GM19452 (cell line): ENCODE data around the gene IL12RB2.

Experiments
- ATAC-seq: cut with Tn5 transposase; IDR thresholded peaks from one replicate; pipeline ENCODE4 v1.9.1; 2021; ENCODE audit not compliant: unreplicated experiment

IL12RB2 gene

GRCh38 chr1:67347688-67348472, 40.2 kb downstream of the IL12RB2 start:
- ATAC-seq = no peak

DNA sequence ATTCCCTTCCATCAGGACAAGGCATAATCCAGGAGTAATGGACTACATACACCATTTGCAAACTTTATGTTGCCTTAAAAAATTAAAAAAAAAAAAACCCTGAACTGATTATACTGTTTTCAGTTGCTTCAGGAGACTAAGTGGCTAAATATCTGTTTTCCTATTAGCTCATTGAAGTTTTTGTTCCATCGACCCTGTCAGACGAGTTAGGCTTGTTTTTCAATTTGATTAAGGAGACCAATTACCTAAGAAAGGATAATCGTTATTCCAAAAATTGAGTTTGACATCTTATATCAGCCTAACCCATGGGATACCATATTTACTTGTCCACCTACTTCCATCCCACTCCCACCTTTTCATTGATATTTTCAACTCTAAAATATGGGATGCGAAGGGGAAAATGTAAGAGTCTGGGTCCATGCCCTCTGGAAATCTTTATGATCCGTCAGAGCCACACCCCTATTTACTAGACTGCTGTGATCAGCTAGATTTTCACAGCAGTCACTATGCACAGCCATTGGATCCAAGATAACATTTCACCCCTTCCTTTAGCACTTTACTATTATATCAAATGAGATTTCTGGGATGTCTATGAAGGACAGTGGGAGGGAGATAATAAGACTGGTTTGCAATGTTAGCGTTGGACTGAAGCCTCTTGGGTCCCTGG, 41.0 kb downstream of the IL12RB2 start:
- ATAC-seq = no peak

DNA sequence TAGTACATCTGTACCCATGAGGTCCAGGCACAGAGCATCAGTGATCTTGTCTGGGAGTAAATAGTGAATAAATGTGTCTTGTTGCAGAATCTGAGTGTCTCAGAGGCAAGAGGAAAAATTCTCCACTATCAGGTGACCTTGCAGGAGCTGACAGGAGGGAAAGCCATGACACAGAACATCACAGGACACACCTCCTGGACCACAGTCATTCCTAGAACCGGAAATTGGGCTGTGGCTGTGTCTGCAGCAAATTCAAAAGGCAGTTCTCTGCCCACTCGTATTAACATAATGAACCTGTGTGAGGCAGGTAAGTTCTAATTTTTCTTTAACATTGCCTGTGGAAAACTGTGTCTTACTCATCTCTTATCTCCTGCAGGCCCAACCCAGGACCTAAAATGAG, 43.1 kb downstream of the IL12RB2 start:
- no peak for ATAC-seq

- ATAC-seq = no peak
Observed at GRCh38 chr1:67352211-67352610, 44.5 kb downstream of the IL12RB2 start.

- no peak for ATAC-seq
Observed at GRCh38 chr1:67355745-67356424, 48.2 kb downstream of the IL12RB2 start.

DNA sequence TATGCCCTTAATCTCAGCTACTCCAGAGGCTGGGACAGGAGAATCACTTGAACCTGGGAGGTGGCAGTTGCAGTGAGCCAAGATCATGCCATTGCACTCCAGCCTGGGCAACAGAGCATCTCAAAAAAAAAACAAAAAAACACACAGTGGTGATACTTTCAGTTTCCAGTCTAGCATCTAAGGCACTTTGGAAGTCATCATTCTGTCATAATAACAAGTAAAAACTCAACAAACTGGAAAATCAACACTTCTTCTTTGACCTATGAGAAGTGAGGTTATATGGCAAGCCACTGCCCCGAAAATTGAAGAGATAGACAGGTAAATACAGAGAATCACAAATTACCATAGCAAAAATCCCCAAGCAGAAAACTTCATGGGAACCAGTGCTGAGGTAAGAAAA, 51.9 kb downstream of the IL12RB2 start:
- ATAC-seq = no peak

DNA sequence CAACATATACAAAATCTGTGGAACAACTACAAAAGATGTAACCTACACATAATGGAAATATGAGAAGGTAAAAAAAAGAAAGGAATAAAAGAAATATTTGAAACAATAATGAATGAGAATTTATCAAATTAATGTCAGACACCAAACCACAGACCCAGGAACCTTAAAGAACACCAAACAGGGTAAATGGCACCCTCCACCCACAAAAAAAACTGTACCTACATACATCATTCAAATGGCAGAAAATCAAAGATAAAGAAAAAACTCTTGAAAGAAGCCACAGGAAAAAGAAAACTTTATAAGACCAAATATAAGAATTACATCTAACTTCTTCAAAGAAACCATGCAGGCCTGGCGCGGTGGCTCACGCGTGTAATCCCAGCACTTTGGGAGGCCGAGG, 54.0 kb downstream of the IL12RB2 start:
- ATAC-seq = no peak

DNA sequence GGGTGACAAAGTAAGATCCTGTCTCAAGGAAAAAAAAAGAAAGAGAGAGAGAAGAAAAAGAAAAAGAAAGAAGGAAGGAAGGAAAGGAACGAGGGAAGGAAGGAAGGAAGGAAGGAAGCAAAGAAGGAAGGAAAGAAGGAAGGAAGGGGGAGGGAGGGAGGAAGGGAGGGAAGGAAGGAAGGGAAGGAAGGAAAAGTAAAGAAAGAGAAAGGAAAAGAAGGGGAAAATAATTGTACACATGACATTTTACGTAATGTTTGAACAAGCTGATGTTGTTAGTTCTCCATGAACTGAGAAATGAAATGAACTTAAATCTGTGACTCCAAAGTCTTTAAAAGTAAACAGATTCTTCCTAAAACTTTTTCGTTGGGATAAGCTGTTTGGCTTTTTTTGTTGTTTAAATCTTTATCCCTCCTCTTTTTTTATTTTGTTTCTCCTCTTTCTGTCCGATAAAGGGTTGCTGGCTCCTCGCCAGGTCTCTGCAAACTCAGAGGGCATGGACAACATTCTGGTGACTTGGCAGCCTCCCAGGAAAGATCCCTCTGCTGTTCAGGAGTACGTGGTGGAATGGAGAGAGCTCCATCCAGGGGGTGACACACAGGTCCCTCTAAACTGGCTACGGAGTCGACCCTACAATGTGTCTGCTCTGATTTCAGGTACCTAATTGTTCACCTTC, 59.8 kb downstream of the IL12RB2 start:
- no peak for ATAC-seq

- ATAC-seq = no peak
Observed at GRCh38 chr1:67368046-67368514, 60.4 kb downstream of the IL12RB2 start.

- no peak for ATAC-seq
Observed at GRCh38 chr1:67371043-67371442, 63.4 kb downstream of the IL12RB2 start.

- ATAC-seq = no peak
Observed at GRCh38 chr1:67371681-67372080, 64.0 kb downstream of the IL12RB2 start.

- ATAC-seq = no peak
Observed at GRCh38 chr1:67372136-67372535, 64.5 kb downstream of the IL12RB2 start.

DNA sequence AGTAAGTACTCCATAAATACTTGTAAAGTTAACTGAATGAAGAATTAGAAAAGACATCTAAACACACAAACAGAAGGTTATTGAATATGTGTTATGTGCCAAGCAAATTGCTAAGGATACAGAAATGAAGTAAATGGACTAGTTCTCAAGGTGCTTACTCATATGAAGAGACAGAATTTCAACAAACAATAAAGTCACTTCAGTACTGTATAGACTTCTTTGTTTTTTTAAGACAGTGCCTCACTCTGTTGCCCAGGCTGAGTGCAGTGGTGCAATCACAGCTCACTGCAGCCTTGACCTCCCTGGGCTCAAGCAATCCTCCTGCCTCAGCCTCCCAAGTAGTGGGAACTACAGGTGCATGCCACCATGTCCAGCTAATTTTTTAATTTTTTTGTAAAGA, 65.2 kb downstream of the IL12RB2 start:
- no peak for ATAC-seq

GRCh38 chr1:67376381-67376780, 68.7 kb downstream of the IL12RB2 start:
- no peak for ATAC-seq

DNA sequence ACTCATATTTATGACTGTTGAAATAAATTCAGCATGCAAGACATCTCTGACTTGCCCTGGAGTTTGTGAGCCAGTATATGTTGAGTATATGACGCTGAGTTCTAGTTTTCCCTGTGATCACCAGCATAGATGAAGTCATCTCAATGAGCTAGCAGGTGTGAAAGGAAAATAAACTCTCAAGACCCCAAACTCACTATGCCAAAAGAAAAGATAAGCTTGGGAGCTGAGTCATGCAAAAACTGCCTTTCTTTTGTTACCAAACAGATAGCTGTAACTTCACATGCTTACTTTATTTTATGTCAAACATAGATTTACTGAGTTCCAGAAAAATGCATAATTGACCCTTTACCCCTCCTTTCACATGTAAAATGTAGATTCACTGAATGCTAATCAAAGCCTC, 69.6 kb downstream of the IL12RB2 start:
- ATAC-seq = no peak

GRCh38 chr1:67381154-67381553, 73.5 kb downstream of the IL12RB2 start:
- ATAC-seq = no peak

DNA sequence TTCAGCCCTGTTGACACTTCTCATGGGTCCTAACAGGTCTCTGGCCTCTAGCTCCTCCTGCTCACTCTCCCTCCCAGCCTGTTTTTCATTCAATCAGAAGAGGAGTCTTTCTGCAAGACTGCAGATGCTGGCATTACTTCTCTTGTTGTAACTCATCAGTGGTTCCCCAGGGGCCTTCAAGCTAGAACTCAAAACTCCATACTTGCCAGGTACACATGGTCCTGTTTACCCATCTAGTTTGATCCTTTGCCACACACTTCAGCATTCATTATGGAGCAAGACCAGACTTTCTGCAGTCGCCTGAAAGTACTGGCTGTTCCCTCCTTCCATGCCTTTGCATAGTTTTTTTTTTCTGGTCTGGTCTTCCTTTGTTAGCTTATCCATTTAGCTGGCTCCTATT, 74.6 kb downstream of the IL12RB2 start:
- ATAC-seq = no peak

DNA sequence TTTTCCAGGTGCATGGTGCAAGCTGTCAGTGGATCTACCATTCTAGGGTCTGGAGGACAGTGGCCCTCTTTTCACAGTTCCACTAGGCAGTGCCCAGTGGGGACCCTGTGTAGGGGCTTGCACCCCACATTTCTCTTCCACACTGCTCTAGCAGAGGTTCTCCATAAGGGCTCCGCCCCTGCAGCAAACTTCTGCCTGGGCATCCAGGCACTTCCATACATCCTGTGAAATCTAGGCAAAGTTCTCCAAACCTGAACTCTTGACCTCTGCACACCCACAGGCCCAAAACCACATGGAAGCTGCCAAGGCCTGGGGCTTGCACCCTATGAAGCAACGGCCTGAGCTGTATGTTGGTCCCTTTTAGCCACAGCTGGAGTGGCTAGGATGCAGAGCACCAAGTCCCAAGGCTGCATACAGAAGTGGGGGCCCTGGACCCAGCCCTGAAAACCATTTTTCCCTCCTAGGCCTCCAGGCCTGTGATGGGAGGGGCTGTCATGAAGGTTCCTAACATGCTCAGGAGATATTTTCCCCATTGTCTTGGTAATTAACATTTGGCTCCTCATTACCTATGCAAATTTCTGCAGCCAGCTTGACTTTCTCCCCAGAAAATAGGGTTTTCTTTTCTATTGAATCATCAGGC, 76.4 kb downstream of the IL12RB2 start:
- ATAC-seq = no peak

- ATAC-seq = no peak
Observed at GRCh38 chr1:67390041-67390887, 82.6 kb downstream of the IL12RB2 start.

- no peak for ATAC-seq
Observed at GRCh38 chr1:67393240-67393639, 85.6 kb downstream of the IL12RB2 start.
